ENCODE measurements around the gene GRIK2.

The GRIK2 gene

GRCh38 chr6:101728388-101728787 is 334.9 kb downstream of the GRIK2 start:
- DNase-seq, result no peak

DNA sequence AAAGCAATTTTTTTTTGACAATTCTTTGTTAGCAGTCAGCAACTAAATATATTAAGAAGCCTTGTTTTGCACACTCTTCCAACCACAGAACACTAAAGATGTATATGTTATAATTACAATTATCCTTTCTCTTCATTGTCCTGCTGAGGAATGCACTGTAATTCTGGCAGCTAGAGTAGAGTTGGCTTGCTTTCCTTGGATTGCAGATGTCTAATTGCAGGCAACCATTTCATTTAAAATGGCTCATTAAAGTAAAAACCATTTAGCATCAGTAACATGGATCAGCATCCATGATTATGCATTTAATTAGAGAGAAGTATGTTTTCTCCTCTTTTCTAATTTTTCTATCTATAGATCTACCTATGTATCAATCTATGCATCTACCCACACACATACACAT is 335.4 kb downstream of the GRIK2 start:
- DNase-seq, result no peak

GRCh38 chr6:101730954-101731353 is 337.4 kb downstream of the GRIK2 start:
- no peak for DNase-seq

DNA sequence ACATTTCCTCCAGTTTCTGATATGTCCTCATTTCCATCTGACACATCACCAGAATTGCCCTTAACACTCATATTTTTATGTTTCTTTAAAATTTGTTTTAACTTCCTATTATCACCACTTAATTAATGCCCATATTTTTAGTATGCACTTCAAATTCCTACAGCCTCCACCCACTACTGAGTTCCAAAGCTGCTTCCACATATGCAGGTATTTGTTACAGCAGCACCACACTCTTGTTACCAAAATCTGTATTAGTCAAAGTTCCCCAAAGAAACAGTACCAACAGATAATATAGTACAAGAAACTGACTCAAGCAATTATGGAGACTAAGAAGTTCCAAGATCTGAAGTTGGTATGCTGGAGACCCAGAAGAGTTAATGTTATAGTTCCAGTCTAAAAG is 340.4 kb downstream of the GRIK2 start:
- no peak for DNase-seq

DNA sequence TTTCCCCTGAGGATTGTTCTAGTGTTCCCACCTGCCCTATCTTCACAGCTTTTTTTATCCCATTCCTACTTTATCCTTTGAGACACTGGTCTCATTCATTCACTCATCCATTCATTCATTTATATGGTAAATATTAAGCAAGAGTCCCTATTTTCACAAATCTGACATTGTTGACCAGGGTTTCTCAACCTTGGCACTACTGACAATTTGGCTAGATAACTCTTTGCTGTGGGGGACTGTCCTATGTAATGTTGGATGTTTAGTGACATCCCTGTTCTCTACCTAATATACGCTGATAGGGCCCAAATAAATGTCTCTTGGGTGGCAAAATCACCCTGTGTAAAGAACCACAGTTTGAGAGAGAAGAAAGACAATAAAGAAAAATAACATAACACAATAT is 345.0 kb downstream of the GRIK2 start:
- DNase-seq, result no peak

DNA sequence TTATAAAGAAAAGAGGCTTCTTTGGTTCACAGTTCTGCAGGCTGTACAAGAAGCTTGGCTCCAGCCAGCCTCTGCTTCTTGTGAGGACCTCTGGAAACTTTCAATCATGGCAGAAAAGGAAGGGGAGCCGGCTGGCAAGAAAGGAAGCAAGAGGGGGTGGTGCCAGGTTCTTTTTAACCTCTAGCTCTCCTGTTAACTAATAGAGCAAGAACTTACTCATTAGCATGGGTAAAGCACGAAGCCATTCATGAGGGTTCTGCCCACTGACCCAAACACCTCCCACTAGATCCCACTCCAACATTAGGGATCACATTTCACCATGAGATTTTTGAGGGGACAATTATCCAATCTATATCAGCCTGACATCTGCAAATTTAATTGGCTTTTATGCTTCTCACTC is 347.1 kb downstream of the GRIK2 start:
- DNase-seq, result no peak

DNA sequence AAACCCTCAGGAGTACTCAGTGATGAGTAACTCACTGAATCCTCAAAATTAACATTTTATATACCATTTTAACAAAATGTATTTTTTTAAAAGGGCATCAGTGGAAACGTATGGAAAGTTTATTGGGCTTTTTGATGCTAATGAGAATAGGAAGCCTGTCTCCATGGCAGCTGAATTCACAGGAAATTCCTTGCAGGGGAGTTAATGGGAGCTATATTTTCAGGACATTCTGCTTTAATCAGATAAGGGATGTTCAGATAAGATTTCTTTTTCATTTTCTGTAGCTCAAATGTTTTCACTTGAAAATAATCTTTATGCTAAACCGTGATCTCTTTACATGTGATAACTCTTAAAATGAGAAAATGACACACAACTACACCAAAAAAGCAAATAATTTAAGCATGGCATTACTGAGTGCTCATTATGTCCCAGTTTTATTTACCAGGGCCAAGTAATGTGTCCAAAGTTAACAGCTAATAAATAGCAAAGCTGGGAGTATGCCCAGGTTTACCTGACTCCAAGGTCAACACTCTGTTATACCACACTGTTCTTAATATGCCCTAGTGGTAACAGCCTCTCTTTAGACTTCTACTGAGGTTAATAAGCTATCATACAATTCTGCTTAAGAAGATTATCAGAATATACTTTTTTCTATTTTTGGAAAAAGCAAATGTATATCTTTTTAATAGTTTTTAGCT is 348.1 kb downstream of the GRIK2 start:
- DNase-seq, result no peak

- DNase-seq, result no peak
Observed at GRCh38 chr6:101747160-101747559, 353.7 kb downstream of the GRIK2 start.

DNA sequence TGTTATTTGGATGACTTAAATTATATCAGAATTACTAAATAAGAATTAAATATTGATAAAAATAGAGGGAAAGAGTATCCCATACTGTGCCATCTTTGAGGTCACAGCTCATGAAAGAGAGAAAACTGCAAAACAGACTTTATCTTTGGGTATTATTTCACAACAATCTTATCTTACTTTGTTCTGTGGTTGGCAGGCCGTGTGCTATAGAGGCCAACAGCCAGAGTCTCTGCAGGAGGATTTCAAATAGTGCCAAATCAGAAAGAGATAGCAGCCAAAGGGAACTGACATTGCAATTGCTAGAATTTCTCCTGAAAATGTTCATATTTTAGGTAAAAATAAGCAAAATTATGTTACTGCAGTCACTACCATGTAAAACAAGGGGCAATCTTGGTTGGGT is 354.2 kb downstream of the GRIK2 start:
- no peak for DNase-seq

DNA sequence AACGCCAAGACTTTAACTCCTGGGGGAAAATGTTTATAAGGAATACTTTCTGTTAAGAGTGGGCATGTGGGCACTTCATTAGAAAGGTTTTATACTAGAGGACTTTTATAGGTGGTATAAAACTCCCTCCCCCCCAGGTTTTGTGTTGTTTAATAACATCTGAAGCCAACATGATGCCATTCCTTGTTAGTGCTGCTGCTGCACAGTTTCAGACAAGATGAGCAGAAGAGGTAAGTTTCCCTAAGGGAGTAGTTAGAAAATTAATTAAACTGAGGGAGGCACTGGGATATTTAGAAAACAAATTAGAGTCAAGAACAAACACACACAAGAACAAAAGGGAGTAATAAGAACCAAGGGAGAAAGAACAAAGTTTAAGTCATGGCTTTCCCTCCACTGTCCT is 362.4 kb downstream of the GRIK2 start:
- no peak for DNase-seq

- DNase-seq, result no peak
Observed at GRCh38 chr6:101758368-101758767, 364.9 kb downstream of the GRIK2 start.

DNA sequence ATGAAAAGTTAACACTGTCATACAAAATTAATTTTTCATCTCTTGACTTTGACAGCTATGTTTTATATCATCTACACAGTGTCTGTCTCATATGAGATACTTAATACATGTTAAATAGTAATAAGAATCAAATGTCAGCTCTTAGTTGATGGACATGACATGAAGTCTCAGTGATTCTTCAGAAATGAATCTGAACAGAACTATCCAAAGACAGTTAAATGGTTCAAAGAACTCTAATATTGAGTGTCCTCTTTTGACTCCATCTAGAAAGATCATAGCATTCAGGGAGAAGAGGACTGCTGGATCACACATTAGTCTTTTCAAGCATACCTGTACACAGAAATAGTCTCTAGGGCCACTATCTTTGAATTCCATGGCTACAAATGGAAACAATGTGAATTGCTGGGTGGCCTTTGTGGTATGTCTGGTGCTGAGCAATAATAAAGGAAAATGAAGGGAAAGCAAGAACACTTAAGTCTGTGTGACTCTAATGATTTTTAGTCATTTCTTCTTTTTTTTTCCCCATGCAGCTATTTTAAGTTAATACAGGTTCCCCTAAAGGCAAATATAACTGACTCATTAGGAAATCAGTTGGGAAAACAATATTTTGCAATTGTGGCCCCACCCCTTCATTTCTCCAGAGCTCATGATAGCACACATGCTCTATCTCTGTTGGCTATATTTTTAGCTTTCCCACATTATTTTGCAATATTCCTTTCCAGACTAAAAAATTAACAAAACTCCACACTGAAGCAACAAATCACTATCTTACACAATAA is 367.5 kb downstream of the GRIK2 start:
- no peak for DNase-seq

DNA sequence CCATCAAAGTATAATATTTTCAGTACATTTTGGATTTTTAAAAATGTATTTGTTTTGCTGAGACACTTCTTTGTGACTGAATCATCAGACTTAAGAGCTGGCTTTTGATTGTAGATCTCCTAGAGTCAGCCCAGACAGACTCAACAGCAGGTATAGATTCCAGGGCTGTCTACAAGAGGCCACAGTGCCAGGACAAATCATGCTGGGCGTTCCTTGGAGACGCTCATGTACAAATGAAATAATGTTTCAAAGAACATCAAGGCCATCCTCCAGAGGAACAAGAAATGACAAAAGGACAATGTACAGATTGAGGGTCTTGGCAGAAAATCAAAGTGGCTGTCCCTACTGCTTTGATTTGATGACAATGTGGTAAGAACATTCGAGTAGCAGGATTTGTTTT is 369.3 kb downstream of the GRIK2 start:
- no peak for DNase-seq

DNA sequence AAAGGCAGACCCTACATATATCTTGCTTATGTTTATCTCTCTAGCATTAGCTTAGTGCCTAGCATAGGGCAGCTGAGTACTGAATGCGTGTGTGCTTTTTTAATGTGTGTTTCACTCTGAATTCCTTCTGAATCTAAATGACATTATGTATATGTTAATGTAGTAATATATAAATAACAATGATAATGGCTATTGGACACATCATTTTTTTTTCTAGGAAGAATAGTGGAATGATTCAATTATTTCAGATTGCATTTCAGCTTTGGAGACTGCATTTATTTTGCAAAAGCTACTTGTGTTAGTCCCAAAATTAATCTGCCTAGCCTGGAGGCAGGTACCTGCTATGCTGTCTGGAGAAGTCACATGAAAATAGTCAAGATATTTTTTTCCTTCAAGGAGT is 371.8 kb downstream of the GRIK2 start:
- no peak for DNase-seq

DNA sequence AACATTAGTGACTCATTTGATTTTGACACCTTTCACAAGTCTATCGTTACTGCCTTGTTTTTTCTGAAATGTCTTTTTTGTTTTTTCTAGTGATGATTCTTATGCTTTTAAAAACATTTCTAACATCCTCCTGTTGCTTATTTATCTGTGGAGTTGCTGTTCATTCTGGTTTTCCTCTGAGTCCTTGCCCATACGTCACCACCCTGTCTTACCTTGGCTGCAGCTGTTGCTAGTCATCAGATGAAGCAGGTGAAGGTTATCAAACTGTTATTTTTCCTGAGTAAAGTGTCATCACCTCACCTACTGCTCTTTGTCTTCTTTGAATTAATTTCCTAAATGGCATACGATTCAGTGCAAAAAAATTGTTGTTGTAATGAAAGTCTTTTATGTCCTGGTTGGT is 376.6 kb downstream of the GRIK2 start:
- no peak for DNase-seq

DNA sequence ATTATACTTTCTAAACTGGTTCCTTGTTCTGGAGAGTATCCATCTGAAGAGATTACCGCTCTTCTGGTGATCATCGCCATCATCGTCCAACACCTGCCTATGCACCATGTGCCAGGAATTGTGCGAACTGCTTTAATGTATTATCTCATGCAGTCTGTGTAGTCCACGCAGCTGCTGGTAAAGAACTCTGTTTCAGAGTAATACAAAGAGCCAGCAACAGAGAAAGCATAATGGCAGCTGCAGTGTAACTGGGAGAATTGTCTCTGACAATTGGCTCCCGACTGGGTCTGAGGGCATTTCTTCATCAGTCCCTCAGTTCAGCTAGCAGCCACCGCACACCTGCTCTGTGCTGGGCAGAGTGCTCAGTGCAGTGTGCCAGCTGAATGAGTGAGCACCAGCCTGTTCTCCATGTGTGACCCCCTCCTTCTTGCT is 383.4 kb downstream of the GRIK2 start:
- DNase-seq, result no peak

- DNase-seq, result no peak
Observed at GRCh38 chr6:101777646-101778045, 384.1 kb downstream of the GRIK2 start.

DNA sequence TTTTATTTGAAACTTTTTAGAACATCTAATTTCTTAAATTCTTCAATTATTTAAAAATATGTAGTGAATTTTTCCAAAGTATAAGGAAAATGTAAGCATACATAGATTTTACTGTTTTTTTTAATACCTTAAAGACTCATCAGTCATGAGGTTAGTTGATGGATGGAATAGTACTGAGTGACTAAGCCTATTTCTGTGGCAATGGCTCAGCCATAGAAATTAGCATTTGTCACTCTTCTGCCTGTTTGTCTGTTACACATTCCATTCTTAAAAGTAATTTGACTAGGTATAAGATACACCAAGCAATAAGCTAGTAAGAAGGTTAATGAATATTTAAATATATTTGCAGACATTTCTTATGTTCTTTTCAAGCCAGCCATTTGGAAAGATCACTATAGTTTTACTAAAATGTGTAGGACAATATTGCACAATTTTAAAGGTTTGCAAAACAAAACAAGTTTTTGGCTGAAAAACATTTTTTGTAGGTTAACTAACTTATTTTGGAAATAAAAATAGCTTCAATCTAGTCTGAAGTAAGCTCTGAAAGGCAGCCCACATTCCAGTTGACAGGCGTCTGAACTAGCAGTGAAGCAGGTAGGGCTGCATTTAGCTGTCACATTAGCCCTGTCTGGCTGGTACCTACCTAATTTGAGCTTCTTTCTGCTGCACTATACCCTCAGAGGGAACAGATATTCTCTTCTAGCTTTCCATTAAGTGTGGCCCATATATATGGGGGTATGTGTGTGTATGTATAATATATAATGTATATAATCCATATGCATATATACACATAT is 385.7 kb downstream of the GRIK2 start:
- DNase-seq, result no peak

DNA sequence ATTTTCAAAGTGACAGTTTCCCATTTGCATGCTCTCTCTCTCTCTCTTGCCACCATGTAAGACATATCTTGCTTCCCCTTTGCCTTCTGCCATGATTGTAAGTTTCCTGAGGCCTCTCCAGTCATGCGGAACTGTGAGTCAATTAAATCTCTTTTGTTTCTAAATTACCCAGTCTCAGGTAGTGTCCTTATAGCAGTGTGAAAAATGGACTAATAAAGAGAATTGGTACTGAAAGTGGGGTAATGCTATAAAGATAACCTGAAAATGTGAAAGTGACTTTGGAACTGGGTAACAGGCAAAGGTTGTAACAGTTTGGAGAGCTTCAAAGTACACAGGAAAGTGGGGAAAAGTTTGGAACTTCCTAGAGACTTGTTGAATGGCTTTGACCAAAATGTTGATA is 389.8 kb downstream of the GRIK2 start:
- DNase-seq, result no peak

- no peak for DNase-seq
Observed at GRCh38 chr6:101784094-101784493, 390.6 kb downstream of the GRIK2 start.

- no peak for DNase-seq
Observed at GRCh38 chr6:101799531-101799930, 406.0 kb downstream of the GRIK2 start.

GRCh38 chr6:101800598-101800997 is 407.1 kb downstream of the GRIK2 start:
- no peak for DNase-seq

DNA sequence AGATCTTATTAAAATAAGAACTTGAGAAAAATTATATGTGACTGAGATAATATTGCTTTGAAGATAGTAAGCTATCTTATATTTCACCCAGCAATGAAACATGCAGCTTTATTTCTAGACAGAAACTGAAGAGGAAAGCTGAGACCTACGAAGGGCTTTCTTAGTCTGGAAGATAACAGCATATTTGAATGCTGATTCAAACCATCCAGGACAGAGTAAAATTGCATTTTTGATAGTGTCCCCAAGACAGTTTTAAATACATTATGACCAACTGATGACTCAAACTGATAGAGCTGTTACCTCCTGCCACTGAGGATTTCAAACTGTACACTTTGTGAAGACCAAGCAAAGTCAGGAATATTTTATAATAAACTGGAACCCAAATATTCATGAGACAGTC is 409.6 kb downstream of the GRIK2 start:
- DNase-seq, result no peak

GRCh38 chr6:101806241-101806640 is 412.7 kb downstream of the GRIK2 start:
- no peak for DNase-seq

All from stimulated activated CD4-positive, alpha-beta T cell treated with anti-CD3 and anti-CD28 coated beads, Interleukin-4, amount 100 ng/mL, for 4 hours (primary cell).